Measurements from ENCODE around the gene SLC38A9. TPM values are rescaled to one million over a fixed set of nuclear protein-coding genes. Genes with fewer than 3 reads are reported as not detected.

SLC38A9 gene
- total and polyA plus RNA-seq, 10 donors: 7.9 to 45.0 (median 27.5) TPM

GRCh38 chr5:55626790-55627189, 85.3 kb downstream of the SLC38A9 start:
- Histone ChIP-seq H3K27me3 (replicated peaks in 1 of 7) (no peaks in the 10 kb centered on the region), H3K9me3 (no peaks in the 10 kb centered on the region), H3K36me3 (peaks cover 0 to 30% (median 0%) of the 10 kb centered on the region in 6 donors), H3K4me1 (no peaks in the 10 kb centered on the region), H3K4me3 (no peak overlapping the region), H3K27ac (peak overlapping the region in 2 of 8 donors; percentile 1 to 35)
- no peak for DNase-seq
- intact Hi-C loops (cut with DNase I; ENCODE audit: low total_unique reads): no loop called here
- WGBS, 5 donors: 65 to 79% (median 67%) methylated on average over 3 of the region's 3 CpGs
- TF ChIP-seq POLR2AphosphoS5 (IDR thresholded peaks at IDR 0.05) (no peak), POLR2A (IDR thresholded peaks at IDR 0.05) (no peak), CTCF (IDR thresholded peaks at IDR 0.05 in 8 of 11, conservative IDR thresholded peaks at IDR 0.05 in 3 of 11) (no peak)

GRCh38 chr5:55625913-55626312, 86.2 kb downstream of the SLC38A9 start:
- H3K9me3 ChIP-seq: no peaks in the 10 kb centered on the region
- no peaks in the 10 kb centered on the region for H3K27me3 ChIP-seq (replicated peaks in 1 of 7)
- no peak for DNase-seq
- no peak overlapping the region for H3K4me3 ChIP-seq
- peak overlapping the region in 1 of 8 donors; percentile 1 for H3K27ac ChIP-seq
- intact Hi-C loops (cut with DNase I; ENCODE audit: low total_unique reads): no loop called here
- peaks cover 0 to 29% (median 0%) of the 10 kb centered on the region in 6 donors for H3K36me3 ChIP-seq
- TF ChIP-seq POLR2A (IDR thresholded peaks at IDR 0.05) (no peak), POLR2AphosphoS5 (IDR thresholded peaks at IDR 0.05) (no peak), CTCF (IDR thresholded peaks at IDR 0.05 in 8 of 11, conservative IDR thresholded peaks at IDR 0.05 in 3 of 11) (no peak)
- H3K4me1 ChIP-seq: peaks cover 0 to 4% (median 0%) of the 10 kb centered on the region in 6 donors

- Histone ChIP-seq H3K4me3 (no peak overlapping the region), H3K27ac (peak overlapping the region in 3 of 8 donors; percentile 1 to 20 (median 12)), H3K27me3 (replicated peaks in 1 of 7) (no peaks in the 10 kb centered on the region), H3K9me3 (no peaks in the 10 kb centered on the region), H3K4me1 (peaks cover 0 to 4% (median 0%) of the 10 kb centered on the region in 6 donors), H3K36me3 (peaks cover 0 to 25% (median 0%) of the 10 kb centered on the region in 6 donors)
- 88 to 92% (median 91%) methylated on average over 4 of the region's 4 CpGs for WGBS, 5 donors
- intact Hi-C loops (cut with DNase I; ENCODE audit: low total_unique reads): no loop called here
- DNase-seq: no peak
- TF ChIP-seq POLR2AphosphoS5 (IDR thresholded peaks at IDR 0.05) (no peak), POLR2A (IDR thresholded peaks at IDR 0.05) (no peak), CTCF (IDR thresholded peaks at IDR 0.05 in 8 of 11, conservative IDR thresholded peaks at IDR 0.05 in 3 of 11) (no peak)
These were observed 86.6 kb downstream of the SLC38A9 start for GRCh38 chr5:55625589-55625909.

GRCh38 chr5:55624841-55625588, 87.1 kb downstream of the SLC38A9 start:
- H3K4me3 ChIP-seq: no peak overlapping the region
- H3K4me1 ChIP-seq: peaks cover 0 to 4% (median 0%) of the 10 kb centered on the region in 6 donors
- WGBS, 5 donors: 87 to 91% (median 90%) methylated on average over 8 of the region's 8 CpGs
- intact Hi-C loops (cut with DNase I; ENCODE audit: low total_unique reads): no loop called here
- no peak for TF ChIP-seq CTCF (IDR thresholded peaks at IDR 0.05 in 8 of 11, conservative IDR thresholded peaks at IDR 0.05 in 3 of 11)
- TF ChIP-seq POLR2A (IDR thresholded peaks at IDR 0.05): no peak
- no peak for TF ChIP-seq POLR2AphosphoS5 (IDR thresholded peaks at IDR 0.05)
- H3K27ac ChIP-seq: peak overlapping the region in 3 of 8 donors; percentile 1 to 20 (median 12)
- no peak for DNase-seq
- no peaks in the 10 kb centered on the region for H3K27me3 ChIP-seq (replicated peaks in 1 of 7)
- no peaks in the 10 kb centered on the region for H3K9me3 ChIP-seq
- peaks cover 0 to 20% (median 0%) of the 10 kb centered on the region in 6 donors for H3K36me3 ChIP-seq

Measured in spleen (tissue), 11 donors.